Endodermal cell (in vitro differentiated cells): ENCODE measurements around the gene HNRNPM. TPM values are rescaled to one million over a fixed set of nuclear protein-coding genes. Genes with fewer than 3 reads are reported as not detected.
A peak's percentile ranks its signal among the peaks of the same experiment; 100 is the strongest.

Experiments
- DNase-seq: peaks from one replicate; pipeline ENCODE4 v3.0.0-alpha.2; 2017
- H3K27ac ChIP-seq: 2 replicates; pipeline ENCODE4 v1.5.1; 2013; ENCODE audit warnings: mild to moderate bottlenecking, low read depth, low read length, moderate library complexity
- H3K27me3 ChIP-seq: 2 replicates; pipeline ENCODE4 v1.6.1; 2013; ENCODE audit warnings: mild to moderate bottlenecking, low read length, moderate library complexity; ENCODE audit not compliant: insufficient read depth, control insufficient read depth, poor library complexity, severe bottlenecking
- H3K36me3 ChIP-seq: 2 replicates; pipeline ENCODE4 v1.7.0; 2013; ENCODE audit warnings: mild to moderate bottlenecking, low read length, moderate library complexity; ENCODE audit not compliant: control insufficient read depth, insufficient read depth
- H3K4me1 ChIP-seq: one replicate; pipeline ENCODE4 v1.7.0; 2013; ENCODE audit warnings: low read length; ENCODE audit not compliant: control insufficient read depth, insufficient read depth
- H3K4me3 ChIP-seq: 2 replicates; pipeline ENCODE4 v1.5.1; 2013; ENCODE audit warnings: mild to moderate bottlenecking, low read length, moderate library complexity
- H3K9ac ChIP-seq: 2 replicates; pipeline ENCODE4 v1.6.1; 2013; ENCODE audit warnings: mild to moderate bottlenecking, low read length, moderate library complexity; ENCODE audit not compliant: poor library complexity, severe bottlenecking; ENCODE audit errors: extremely low read depth
- H3K9me3 ChIP-seq: 2 replicates; pipeline ENCODE4 v1.6.1; 2013; ENCODE audit warnings: mild to moderate bottlenecking, low read length, moderate library complexity; ENCODE audit not compliant: control insufficient read depth
- H3K27ac Mint-ChIP-seq: 2 replicates; pipeline ENCODE4 v1.8.0; 2020; ENCODE audit warnings: mixed read lengths
- H3K27me3 Mint-ChIP-seq: 2 replicates; pipeline ENCODE4 v1.8.0; 2021; ENCODE audit warnings: mild to moderate bottlenecking, mixed read lengths; ENCODE audit not compliant: insufficient read depth
- H3K36me3 Mint-ChIP-seq: 2 replicates; pipeline ENCODE4 v1.8.0; 2020; ENCODE audit warnings: low read depth, mixed read lengths
- H3K4me1 Mint-ChIP-seq: 2 replicates; pipeline ENCODE4 v1.8.0; 2020; ENCODE audit warnings: mixed read lengths
- H3K4me3 Mint-ChIP-seq: 2 replicates; pipeline ENCODE4 v1.8.0; 2020; ENCODE audit warnings: mild to moderate bottlenecking, moderate library complexity, mixed read lengths
- H3K9me3 Mint-ChIP-seq: 2 replicates; pipeline ENCODE4 v1.8.0; 2020; ENCODE audit warnings: mild to moderate bottlenecking, mixed read lengths
- CTCF ChIP-seq: fragments of 200-600 bp; sonication (generic); conservative IDR thresholded peaks from 2 replicates; pipeline ENCODE4 v1.5.0; 2021; ENCODE audit warnings: antibody characterized with exemption, mild to moderate bottlenecking
- WGBS, 2 experiments: methylation state at CpG; one replicate each; pipeline versions ENCODE4 v1.1.5 to v1.1.7; 2013; ENCODE audit warnings: missing lambda C conversion rate in 2 of 2, mixed read lengths in 1 of 2; ENCODE audit not compliant: insufficient coverage in 1 of 2, insufficient read length in 1 of 2; 5-methylcytosine and 5-hydroxymethylcytosine counted together
- total RNA-seq, 2 donors: library from RNA; stranded (reverse); fragmentation: NEBNext Ultra II Directional in 1 of 2; extraction: Animal tissue kit (Norgen Biotek cat#: 25700) in 1 of 2; gene quantifications; 2 replicates in 1 of 2; 3 replicates in 1 of 2; pipeline ENCODE4 v1.2.1, GENCODE V29; 2021

The HNRNPM gene
- total RNA-seq, 2 donors from 2014 or later, result 271 to 370 TPM

- no peak overlapping the region for H3K9ac ChIP-seq
- Mint-ChIP-seq H3K27ac (no peak overlapping the region), H3K4me3 (no peak overlapping the region), H3K4me1 (peaks cover 4% of the 10 kb centered on the region), H3K9me3 (peaks cover 1% of the 10 kb centered on the region), H3K27me3 (no peaks in the 10 kb centered on the region), H3K36me3 (peaks cover 21% of the 10 kb centered on the region)
- DNase-seq, result no peak
- TF ChIP-seq CTCF, result peak; percentile 54
- H3K4me3 ChIP-seq, result no peak overlapping the region
- H3K27ac ChIP-seq, result no peak overlapping the region
- no peaks in the 10 kb centered on the region for H3K9me3 ChIP-seq
- peaks cover 5% of the 10 kb centered on the region for H3K4me1 ChIP-seq
- 97% methylated on average over 28 to 45 of the region's 45 CpGs for WGBS, 2 experiments
- H3K27me3 ChIP-seq, result no peaks in the 10 kb centered on the region
- H3K36me3 ChIP-seq, result peaks cover 2% of the 10 kb centered on the region
Observed at GRCh38 chr19:8511573-8512101, 66.9 kb downstream of the HNRNPM start.

GRCh38 chr19:8512115-8512967, 67.6 kb downstream of the HNRNPM start:
- Mint-ChIP-seq H3K4me3 (peak overlapping the region; percentile 6), H3K9me3 (peaks cover 1% of the 10 kb centered on the region), H3K27me3 (no peaks in the 10 kb centered on the region), H3K36me3 (peaks cover 21% of the 10 kb centered on the region), H3K27ac (peak overlapping the region; percentile 84), H3K4me1 (peaks cover 4% of the 10 kb centered on the region)
- 90 to 98% methylated on average over 7 to 22 of the region's 22 CpGs for WGBS, 2 experiments
- Histone ChIP-seq H3K36me3 (peaks cover 2% of the 10 kb centered on the region), H3K4me1 (peaks cover 5% of the 10 kb centered on the region), H3K9me3 (no peaks in the 10 kb centered on the region), H3K9ac (no peak overlapping the region), H3K27ac (peak overlapping the region; percentile 85), H3K27me3 (no peaks in the 10 kb centered on the region), H3K4me3 (peak overlapping the region; percentile 82)
- no peak for TF ChIP-seq CTCF
- DNase-seq, result peak; percentile 84

- no peak for DNase-seq
- H3K9ac ChIP-seq, result peak overlapping the region; percentile 36
- peaks cover 1% of the 10 kb centered on the region for H3K9me3 Mint-ChIP-seq
Observed at GRCh38 chr19:8513036-8513686, 68.4 kb downstream of the HNRNPM start.

More at GRCh38 chr19:8513036-8513686, 68.4 kb downstream of the HNRNPM start:
- Mint-ChIP-seq H3K4me1 (peaks cover 7% of the 10 kb centered on the region), H3K36me3 (peaks cover 18% of the 10 kb centered on the region), H3K4me3 (peak overlapping the region; percentile 81), H3K27ac (peak overlapping the region; percentile 97), H3K27me3 (no peaks in the 10 kb centered on the region)
- Histone ChIP-seq H3K4me1 (peaks cover 5% of the 10 kb centered on the region), H3K36me3 (peaks cover 2% of the 10 kb centered on the region), H3K9me3 (no peaks in the 10 kb centered on the region), H3K4me3 (peak overlapping the region; percentile 82), H3K27me3 (no peaks in the 10 kb centered on the region), H3K27ac (peak overlapping the region; percentile 85)
- 56 to 74% methylated on average over 8 to 19 of the region's 19 CpGs for WGBS, 2 experiments
- peak; percentile 13 for TF ChIP-seq CTCF
